HG02798 (cell line): ENCODE results near the gene ZNF277.

ENCODE experiments used
- ATAC-seq: cut with Tn5 transposase; IDR thresholded peaks from one replicate; pipeline ENCODE4 v1.9.1; 2021; ENCODE audit warnings: mild to moderate bottlenecking; ENCODE audit not compliant: unreplicated experiment, poor library complexity

Gene ZNF277

GRCh38 chr7:112252141-112252540 lies 45.6 kb downstream of the ZNF277 start:
- ATAC-seq, result no peak

GRCh38 chr7:112252691-112253090 lies 46.2 kb downstream of the ZNF277 start:
- ATAC-seq, result no peak

GRCh38 chr7:112254156-112254555 lies 47.7 kb downstream of the ZNF277 start:
- ATAC-seq, result no peak

GRCh38 chr7:112254709-112255387 lies 48.4 kb downstream of the ZNF277 start:
- ATAC-seq, result no peak

- no peak for ATAC-seq
These were observed 48.9 kb downstream of the ZNF277 start for GRCh38 chr7:112255388-112255720.

- no peak for ATAC-seq
These were observed 50.6 kb downstream of the ZNF277 start for GRCh38 chr7:112257073-112257472.

- ATAC-seq, result no peak
These were observed 54.4 kb downstream of the ZNF277 start for GRCh38 chr7:112260911-112261310.

GRCh38 chr7:112262036-112262435 lies 55.5 kb downstream of the ZNF277 start:
- no peak for ATAC-seq

GRCh38 chr7:112262855-112263487 lies 56.5 kb downstream of the ZNF277 start:
- ATAC-seq, result no peak

- ATAC-seq, result no peak
These were observed 57.0 kb downstream of the ZNF277 start for GRCh38 chr7:112263519-112263918.

GRCh38 chr7:112266141-112266540 lies 59.6 kb downstream of the ZNF277 start:
- no peak for ATAC-seq

- ATAC-seq, result no peak
These were observed 60.2 kb downstream of the ZNF277 start for GRCh38 chr7:112266595-112267270.

GRCh38 chr7:112267944-112268691 lies 61.6 kb downstream of the ZNF277 start:
- ATAC-seq, result no peak

GRCh38 chr7:112271162-112271561 lies 64.7 kb downstream of the ZNF277 start:
- ATAC-seq, result no peak

GRCh38 chr7:112272921-112273561 lies 66.5 kb downstream of the ZNF277 start:
- no peak for ATAC-seq

- no peak for ATAC-seq
These were observed 72.5 kb downstream of the ZNF277 start for GRCh38 chr7:112279042-112279441.

GRCh38 chr7:112280267-112280666 lies 73.8 kb downstream of the ZNF277 start:
- no peak for ATAC-seq

- ATAC-seq, result no peak
These were observed 76.1 kb downstream of the ZNF277 start for GRCh38 chr7:112282476-112283188.

- peak; percentile 70 for ATAC-seq
These were observed 77.0 kb downstream of the ZNF277 start for GRCh38 chr7:112283382-112283910.
